HL-60 (cell line): ENCODE data around the gene HERC2.

Experiments used
- CTCF ChIP-seq: IDR thresholded peaks from one replicate; pipeline ENCODE4 v1.5.1; 2011; ENCODE audit warnings: low read length, control low read depth, inconsistent platforms; ENCODE audit not compliant: insufficient read depth
- GABPA ChIP-seq: IDR thresholded peaks from 2 replicates; pipeline ENCODE4 v1.6.1; 2012; ENCODE audit warnings: low read depth
- POLR2AphosphoS5 ChIP-seq: IDR thresholded peaks from 2 replicates; pipeline ENCODE4 v1.6.1; 2012; ENCODE audit warnings: low read depth
- REST ChIP-seq: IDR thresholded peaks from 2 replicates; pipeline ENCODE4 v1.6.1; 2012; ENCODE audit warnings: low read depth; ENCODE audit not compliant: insufficient replicate concordance
- SPI1 ChIP-seq: IDR thresholded peaks from 2 replicates; pipeline ENCODE4 v1.6.1; 2012; ENCODE audit warnings: low read depth, mild to moderate bottlenecking, borderline replicate concordance

- TF ChIP-seq CTCF (no peak), GABPA (no peak), POLR2AphosphoS5 (no peak), REST (no peak), SPI1 (no peak)
Measured at GRCh38 chr15:28127036-28127435, 194.9 kb downstream of the HERC2 start.
